DMS53 treated with DMSO at 0.1 percent for 48 hours (cell line): ENCODE results near the gene A1BG.
"Not testable (repeated sequence)": the region's sequence is repeated elsewhere in the genome, so short reads cannot be mapped to it uniquely, and the experiment has no call there.

Source experiments
- DNase-seq: peaks from one replicate; lab custom pipeline; 2025; ENCODE audit not compliant: unreplicated experiment; lab: John Stamatoyannopoulos, UW

Gene A1BG

GRCh38 chr19:58336820-58337219 is 16.5 kb downstream of the A1BG start:
- no peak for DNase-seq

GRCh38 chr19:58336216-58336615 is 17.1 kb downstream of the A1BG start:
- no peak for DNase-seq

GRCh38 chr19:58335630-58336029 is 17.7 kb downstream of the A1BG start:
- no peak for DNase-seq

DNA sequence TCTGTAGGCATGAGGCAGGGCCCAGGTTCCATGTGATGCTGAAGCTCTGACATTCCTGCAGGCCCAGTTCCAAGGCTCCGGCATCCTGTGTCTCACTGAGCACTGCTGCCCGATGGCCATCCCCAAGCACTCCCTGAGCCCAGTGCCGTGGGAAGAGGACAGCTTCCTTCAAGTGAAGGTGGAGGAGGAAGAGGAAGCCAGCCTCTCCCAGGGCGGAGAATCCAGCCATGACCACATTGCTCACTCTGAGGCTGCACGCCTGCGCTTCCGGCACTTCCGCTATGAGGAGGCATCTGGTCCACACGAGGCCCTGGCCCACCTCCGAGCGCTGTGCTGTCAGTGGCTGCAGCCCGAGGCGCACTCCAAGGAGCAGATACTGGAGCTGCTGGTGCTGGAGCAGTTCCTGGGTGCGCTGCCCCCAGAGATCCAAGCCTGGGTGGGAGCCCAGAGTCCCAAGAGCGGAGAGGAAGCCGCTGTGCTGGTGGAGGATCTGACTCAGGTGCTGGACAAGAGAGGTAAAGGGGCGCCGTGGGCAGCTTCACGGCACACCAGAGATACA is 18.5 kb downstream of the A1BG start:
- DNase-seq: no peak

GRCh38 chr19:58332697-58333096 is 20.6 kb downstream of the A1BG start:
- DNase-seq: no peak

GRCh38 chr19:58330458-58330857 is 22.8 kb downstream of the A1BG start:
- no peak for DNase-seq

DNA sequence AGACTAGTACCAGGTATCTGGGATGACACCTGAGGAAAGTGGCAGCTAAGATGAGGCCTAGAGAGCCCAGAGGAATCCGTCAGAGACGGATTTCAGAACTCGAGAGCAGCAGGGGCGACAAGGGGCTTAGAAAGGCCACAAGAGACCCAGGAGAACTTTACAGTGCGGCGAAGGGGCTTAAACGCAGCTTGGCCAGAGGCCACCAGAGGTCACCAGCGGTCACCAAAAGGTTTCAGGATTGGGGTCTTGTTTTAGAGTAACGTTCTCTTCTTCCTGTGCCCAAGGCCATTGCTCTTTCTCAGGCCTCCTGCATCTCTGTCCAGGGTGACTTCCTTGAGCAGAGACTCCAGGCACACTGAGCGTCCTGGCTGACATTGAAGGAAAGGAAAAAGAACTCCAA is 24.3 kb downstream of the A1BG start:
- no peak for DNase-seq

DNA sequence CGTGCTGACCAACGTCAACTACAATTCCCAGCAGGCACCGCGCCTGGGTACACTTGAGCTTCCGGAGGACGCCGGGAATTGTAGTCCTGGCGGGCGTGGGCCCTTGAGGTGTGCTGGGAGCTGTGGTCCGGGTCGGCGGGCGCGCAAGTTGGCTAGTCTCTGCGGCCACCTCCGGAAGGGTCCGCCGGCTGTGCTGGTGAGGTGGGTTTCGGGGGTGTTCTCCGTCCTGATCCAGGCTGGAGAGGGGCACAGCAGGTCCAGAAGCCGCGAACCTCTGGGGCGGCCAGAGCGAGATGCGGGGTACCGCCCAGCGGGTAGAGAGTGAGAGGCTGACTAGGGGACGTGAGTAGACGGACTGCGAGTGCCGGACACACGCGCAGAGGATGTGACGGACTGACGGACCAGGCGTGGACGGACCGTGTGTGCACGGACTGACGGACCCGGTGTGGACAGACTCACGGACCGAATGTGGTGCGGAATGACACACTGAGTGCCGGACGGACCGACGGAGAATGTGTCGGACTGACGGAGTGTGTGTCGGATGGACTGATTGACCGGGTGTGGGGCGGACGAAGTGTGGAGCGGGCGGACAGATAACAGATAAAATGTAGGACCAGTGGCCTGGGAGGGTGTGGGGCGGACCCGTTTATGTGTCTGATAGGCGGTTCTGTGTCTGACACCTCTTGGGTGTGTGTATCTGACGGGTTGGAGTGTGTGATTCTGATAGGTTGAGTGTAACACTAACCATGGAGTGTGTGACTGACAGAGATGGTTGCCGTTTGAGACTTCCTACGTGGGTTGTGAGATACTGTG is 26.2 kb downstream of the A1BG start, which contains the start of gene ZSCAN22:
Gene ZSCAN22, plus strand, starts transcription at position 81 of the 813 bp plus-strand sequence. CDS start 7,809 bp downstream, outside the sequence.
- DNase-seq: peak; percentile 84

- no peak for DNase-seq
Measured at GRCh38 chr19:58326501-58326913, 26.8 kb downstream of the A1BG start.

- DNase-seq: no peak
Measured at GRCh38 chr19:58325311-58326022, 27.8 kb downstream of the A1BG start.

- DNase-seq: no peak
Measured at GRCh38 chr19:58319241-58319640, 34.1 kb downstream of the A1BG start.

DNA sequence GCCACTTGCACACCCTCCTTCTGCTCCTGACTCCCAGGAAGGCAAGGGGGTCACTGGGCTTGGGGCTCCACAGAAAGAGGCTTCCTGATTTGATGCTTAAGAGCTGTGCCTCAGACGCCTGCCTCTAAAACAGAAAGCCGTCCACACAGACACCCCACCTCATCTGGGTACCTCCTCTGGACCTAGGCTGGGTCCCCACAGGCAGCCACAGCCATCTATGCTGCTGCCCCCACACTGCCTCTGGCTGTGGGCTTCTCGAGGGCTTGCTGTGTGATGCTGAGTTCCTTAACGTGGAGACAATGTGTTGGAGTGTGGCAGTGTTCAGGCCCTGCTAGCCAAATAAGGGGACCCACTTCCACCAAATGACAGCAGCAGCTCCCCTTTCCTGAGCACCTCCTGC is 35.0 kb downstream of the A1BG start:
- DNase-seq: no peak

DNA sequence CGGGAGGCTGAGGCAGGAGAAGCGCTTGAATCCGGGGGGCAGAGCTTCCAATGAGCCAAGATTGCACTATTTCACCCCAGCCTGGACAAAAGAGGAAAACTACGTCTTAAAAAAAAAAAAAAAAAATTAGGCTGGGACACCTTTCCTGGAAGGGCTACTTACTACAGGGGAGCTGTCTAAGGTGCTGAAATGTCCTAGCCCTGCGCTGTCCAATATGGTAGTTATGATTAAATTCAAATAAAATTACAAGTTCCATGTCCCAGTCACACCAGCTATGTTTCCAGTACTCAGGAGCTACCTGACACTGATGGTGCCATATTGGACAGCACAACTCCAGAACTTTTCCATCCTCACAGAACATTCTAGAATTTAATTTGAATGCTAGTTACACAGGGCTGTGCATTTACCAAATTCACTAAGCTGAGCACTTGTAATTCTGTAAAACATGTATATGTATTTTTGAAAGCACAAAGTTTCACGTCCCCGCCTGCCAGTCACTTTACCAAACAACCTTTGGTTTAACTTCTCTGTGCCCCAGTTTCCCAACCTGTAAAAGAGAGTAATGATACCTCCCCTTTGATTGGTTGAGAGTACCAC is 35.7 kb downstream of the A1BG start:
- DNase-seq: no peak

DNA sequence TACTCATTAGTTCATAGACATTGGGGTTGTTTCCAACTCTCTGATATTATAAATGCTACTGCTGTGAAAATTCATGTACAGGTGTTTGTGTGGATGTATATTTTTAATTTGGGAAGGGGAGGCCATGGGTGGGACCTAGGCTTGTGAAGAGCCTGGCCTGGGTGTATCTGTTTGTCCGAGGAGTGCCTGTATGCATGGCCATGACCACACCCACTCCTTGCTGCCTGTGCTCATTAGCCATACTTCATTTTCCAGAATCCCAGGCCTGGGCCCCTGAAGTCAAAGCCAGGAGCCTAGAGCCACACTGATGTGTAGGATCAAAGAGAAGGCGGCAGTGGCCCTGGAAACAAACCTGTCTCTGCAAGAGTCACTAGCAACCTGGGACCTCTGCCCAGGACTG is 37.7 kb downstream of the A1BG start:
- no peak for DNase-seq

GRCh38 chr19:58311345-58311865 is 41.9 kb downstream of the A1BG start:
- DNase-seq: no peak

DNA sequence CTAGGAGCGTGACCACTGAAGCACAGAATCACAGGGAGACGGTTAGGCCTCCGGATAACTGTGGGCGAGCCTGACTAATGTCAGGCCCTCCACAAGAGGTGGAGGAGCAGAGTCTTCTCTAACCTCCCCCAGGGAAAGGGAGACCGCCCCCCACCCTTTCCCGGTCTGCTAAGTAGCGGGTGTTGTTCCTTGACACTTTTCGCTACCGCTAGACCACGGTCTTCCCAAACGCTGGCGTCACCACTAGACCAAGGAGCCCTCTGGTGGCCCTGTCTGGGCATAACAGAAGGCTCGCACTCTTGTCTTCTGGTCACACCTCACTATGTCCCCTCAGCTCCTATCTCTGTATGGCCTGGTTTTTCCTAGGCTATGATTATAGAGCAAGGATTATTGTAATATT is 42.6 kb downstream of the A1BG start:
- not testable (repeated sequence) for DNase-seq

DNA sequence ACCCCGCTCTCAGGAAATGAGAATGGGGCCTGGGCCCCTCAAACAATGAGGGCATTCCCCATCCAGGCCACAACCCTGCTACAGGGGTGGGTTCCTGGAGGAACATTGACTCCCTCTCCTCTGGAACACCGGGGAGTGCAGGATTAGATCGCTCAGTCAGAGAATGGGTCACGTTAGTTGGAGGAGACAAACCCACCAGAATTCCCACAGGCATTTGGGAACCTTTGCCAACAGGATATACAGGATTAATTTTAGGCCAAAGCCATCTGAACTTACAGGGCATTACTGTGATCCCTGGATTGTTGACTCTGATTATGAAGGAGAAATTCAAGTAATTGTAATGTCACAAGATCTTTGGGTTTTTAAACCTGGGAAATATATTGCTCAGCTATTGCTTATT is 45.6 kb downstream of the A1BG start:
- no peak for DNase-seq

DNA sequence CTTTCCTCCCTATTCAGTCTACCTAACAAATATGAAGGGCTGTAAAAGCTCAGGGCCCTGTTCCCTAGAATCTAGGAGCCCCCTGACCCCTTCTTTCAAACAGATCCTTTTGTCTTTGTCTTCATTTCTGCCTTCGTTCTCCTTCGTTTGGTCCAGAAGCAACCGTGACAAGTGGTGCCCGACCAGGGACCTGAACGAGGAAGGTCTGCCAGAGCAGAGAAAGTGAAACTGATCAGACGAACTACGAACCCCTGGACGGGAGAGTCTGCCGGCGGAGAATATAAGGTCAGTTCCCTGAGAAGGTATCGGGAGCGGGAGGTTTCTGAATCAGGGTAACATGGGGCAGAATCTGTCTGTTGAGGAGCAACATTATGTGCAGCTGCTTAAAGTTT is 47.4 kb downstream of the A1BG start:
- DNase-seq: no peak

- peak; percentile 93 for DNase-seq
Measured at GRCh38 chr19:58305065-58305931, 48.0 kb downstream of the A1BG start, which contains the start of gene ERVK3-1. TSS of gene ERVK3-1 (plus strand) at chr19:58305377. CDS start at chr19:58312169, 6,792 bp downstream.

- DNase-seq: peak; percentile 74
Measured at GRCh38 chr19:58304748-58305064, 48.6 kb downstream of the A1BG start.
